Stimulated activated CD8-positive, alpha-beta memory T cell treated with anti-CD3 and anti-CD28 coated beads, Interleukin-4, amount 100 ng/mL, for 4 hours (primary cell): Measurements from ENCODE around the gene JCAD.
A peak's percentile ranks its signal among the peaks of the same experiment; 100 is the strongest.
"Not testable (repeated sequence)": the region's sequence is repeated elsewhere in the genome, so short reads cannot be mapped to it uniquely, and the experiment has no call there.

Experiments
- DNase-seq, 2 donors: peaks; one replicate each; pipeline ENCODE4 v3.0.0-alpha.2; 2020; ENCODE audit warnings: low read depth in 2 of 2, low spot score in 1 of 2

The JCAD gene

GRCh38 chr10:30028006-30028737, 31.2 kb downstream of the JCAD start:
- no peak for DNase-seq

DNA sequence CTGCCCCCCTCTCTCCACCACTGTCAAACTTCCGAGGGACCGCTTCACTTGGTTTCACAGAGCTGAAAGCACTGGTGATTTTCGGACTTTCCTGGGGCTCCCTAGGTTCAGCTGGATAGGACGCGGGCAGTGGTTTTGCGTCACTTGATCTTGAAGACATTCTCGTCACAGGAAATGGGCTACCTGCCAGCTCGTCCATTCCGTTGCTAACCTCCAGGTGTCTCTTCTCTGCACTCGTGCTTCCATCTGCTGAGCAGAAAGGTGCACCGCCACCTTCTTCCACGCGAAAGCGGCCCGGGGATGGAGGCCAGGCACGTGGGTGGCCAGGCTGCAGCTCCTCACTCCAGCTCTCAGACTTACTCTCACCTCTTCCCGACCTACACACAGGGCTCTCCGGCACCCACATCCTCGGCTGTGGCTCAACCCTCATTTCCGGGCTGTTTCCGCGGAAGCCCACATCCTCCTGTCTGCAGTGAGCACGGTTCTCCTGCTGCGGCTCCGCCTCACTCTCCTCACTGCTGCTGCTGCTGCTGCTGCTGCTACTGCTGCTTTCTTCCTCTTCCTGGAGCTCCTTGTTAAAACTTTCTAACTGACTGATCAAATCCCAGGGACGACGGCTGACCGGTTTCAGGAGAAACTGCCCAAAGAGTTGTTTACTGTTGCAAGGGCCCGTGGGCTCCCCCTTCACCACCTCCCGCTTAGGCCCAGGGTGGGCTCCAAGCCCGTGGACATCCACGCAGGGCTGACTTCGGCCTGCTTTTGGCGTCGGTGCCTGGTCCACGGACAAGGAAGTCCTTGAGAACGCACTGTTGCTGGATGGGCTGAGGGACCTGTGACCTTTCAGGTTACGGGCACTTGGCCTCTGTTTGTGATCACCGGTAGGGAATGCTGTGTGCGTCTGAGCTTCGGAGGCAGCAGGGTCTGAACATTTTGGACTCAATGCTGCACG, 32.1 kb downstream of the JCAD start:
- DNase-seq: peak; percentile 56 to 73

DNA sequence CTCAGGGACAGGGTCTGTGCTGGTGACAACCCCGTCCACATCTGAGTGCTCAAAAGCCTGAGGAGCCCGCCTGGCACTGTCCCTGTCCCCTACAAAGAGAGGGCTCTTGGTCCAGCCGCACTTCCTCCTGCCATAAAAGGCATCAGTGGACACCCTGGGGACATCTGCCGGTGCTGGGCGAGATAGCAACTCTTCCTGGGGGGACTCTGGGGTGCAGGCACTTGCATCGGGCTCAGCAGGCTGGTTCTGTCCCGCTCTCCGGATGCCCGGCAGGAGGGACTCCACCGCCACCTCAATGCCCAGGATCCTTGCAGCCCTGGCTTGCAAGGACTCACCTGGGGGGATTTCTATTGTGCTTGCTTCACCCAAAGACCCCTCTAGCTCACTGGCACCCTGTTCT, 32.8 kb downstream of the JCAD start:
- DNase-seq: no peak

DNA sequence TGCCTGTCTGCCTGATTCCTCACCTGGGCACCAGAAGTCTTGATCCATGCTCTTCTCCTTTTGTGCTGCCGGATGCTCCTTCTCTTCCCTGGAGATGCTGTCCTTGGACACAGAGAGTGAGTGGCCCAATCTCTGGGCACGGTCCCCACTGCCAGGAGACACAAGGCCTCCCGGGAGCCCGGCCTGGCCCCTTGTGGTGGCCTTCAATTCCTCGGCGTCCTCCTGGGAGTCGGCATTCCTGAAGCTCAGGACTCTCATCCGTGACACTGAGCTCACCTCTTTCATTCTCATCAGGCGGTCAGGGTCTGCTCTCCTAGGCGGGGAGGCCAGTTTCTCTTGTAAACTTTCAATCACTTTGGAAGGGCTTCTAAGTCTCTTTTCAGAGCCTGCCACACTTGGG, 33.3 kb downstream of the JCAD start:
- no peak for DNase-seq

- not testable (repeated sequence) for DNase-seq
Observed at GRCh38 chr10:30025428-30025827, 34.0 kb downstream of the JCAD start.

DNA sequence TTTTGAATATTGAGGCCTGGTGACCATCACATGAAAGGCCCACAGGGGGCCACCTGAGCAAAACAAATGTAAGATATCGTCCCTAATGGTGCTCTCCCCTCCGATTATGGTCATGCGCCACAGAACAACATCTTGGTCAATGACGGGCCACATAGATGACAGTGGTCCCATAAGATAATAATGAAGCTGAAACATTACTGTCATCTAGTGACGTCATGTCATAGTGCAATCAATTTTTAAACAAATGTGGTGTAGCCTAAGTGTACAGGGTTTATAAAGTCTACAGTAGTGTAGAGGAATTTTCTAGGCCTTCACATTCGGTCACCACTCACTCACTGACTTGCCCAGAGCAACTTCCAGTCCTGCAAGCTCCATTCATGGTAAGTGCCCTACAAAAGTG, 36.8 kb downstream of the JCAD start:
- no peak for DNase-seq

- no peak for DNase-seq
Observed at GRCh38 chr10:30019468-30019867, 39.9 kb downstream of the JCAD start.

GRCh38 chr10:30018496-30018895, 40.9 kb downstream of the JCAD start:
- no peak for DNase-seq

- no peak for DNase-seq
Observed at GRCh38 chr10:30017966-30018365, 41.4 kb downstream of the JCAD start.

GRCh38 chr10:30017556-30017955, 41.8 kb downstream of the JCAD start:
- DNase-seq: no peak

DNA sequence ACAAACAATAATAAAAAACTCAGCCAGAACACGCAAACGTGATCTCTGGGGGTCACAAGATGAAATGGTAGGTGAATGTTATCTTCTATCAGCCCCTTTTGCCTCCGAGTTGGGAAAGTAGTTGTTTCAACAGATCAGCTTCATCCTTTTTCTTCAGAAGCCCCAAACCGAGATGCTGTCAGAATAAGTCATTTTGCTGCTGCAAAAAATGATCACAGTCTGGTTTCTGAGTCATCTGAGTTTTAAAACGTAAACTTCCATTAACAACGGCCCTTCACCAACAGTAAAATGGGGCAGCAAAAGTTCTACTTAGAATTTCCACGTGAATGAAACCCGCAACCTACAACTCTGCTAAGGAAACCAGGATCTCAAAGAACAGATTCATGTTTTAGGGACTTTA, 44.9 kb downstream of the JCAD start:
- DNase-seq: no peak

DNA sequence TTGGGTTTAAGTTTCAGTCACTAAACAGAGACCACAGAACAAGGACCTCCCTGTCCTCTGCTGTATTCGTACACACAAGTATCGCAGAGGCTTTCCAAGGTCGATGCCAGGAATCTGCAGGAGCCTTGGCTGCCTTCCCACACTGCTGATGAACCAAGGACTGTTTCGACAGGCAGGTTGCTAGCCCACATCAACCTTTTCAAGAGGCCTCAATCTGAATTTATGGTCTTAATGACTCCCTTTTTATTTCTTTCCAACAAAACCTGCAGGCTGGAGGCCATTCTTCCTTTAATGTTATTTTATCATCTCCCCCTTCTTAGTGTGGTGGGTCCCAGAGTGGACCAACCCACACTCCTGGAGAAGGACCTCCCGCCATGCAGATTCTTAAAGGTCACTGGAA, 45.6 kb downstream of the JCAD start:
- DNase-seq: no peak

GRCh38 chr10:30011956-30012647, 47.3 kb downstream of the JCAD start:
- no peak for DNase-seq

DNA sequence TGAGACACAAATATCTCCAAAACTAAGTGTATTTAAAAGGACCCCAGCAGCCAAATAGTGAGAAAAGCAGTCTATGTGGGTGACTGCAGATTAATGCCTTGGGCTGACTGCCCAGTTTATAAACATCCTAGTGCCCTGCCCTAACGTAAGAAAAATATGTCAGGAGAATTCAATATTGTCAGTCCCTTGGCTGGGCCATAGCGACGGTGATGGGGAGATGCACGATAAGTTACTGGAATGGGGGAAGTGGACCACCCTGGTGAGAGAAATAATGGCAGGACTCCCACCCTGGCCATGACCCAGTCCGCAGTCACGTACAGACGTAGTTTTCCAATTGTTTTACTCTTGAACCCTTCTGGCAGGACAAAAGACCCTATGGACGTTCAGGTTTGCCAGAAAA, 48.0 kb downstream of the JCAD start:
- DNase-seq: no peak

DNA sequence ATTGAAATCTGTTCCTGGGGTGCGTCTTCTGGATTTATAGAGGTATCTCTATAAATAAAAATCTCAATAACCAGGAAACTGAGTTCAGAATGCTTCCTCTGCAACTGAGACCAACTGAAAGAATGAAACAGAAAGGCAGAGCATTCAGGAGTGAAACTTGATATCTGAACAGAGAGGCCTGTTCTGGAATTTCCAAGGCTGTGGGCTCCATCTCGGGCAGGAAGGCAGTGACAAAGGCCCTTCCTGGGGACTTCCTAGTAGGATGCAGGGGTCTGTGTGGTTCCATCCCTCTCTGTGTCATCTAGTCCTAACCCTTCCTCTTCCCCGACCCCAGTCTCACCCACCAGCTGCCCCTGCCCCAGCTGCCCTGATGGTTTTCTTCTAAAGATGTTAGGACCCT, 52.0 kb downstream of the JCAD start:
- DNase-seq: no peak

DNA sequence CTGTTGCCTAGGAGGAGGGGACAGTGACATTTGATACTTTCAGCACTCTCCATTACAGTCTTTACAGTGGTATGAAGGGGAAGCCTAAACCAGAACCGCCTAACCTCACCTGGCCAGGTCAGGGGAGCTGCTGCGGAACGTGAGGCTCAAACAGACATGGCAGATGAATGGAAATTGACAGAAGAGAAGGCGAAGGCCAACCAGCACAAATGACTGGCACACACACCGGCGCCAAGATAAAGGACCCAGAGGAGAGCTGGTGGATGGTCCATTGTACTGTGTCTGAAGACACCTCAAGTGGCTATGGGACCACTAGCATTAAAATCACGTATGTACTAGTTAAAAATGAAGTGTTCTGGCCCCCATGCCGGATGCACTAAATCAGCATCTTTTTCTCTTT, 53.0 kb downstream of the JCAD start:
- no peak for DNase-seq

- not testable (repeated sequence) for DNase-seq
Observed at GRCh38 chr10:30005116-30005515, 54.3 kb downstream of the JCAD start.

DNA sequence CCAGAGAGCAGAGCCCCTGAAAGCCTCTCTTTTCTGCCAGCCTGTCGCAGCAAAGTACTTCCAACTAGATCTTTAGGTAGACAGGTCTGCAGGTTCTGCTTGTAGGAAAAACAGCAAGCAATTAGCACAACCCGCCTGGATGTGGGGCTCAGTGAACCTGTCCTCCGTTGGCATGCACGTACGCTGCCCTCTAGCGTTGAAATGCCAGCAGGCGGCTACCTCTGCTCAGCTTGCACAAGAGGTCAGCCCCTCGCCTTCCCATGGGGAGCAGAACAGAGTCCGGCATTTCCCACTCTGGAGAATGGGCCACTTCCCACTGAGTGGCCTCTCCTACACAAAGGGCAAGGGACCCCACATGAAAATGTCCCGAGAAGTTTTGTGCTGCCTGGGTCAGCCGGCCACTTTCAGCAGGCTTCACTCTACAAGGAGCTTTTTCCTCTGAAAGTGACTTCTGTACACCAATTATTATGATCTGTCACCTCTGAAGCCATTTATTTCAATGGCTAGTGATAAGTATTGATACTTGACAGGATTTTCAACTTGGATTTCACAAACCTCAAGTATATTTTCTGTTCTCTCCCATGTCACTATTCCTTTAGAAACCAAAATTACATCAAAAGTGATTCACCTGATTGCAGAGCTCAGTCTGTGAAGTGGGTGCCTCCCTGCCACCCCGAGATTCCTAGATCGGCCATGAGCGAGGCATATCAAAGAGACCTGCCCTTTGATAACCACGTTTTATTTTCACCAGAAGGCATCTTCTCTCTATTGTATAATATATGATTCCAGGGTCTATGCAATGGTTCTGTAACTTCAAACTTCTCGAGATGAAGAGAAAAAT, 56.7 kb downstream of the JCAD start:
- DNase-seq: peak in 1 of 2 donors; percentile 24

- no peak for DNase-seq
Observed at GRCh38 chr10:30000802-30001571, 58.4 kb downstream of the JCAD start.
